GM18858 (cell line): Measurements from ENCODE around the gene CLOCK.
A peak's percentile ranks its signal among the peaks of the same experiment; 100 is the strongest.

Source experiments
- ATAC-seq: cut with Tn5 transposase; IDR thresholded peaks from one replicate; pipeline ENCODE4 v1.9.1; 2021; ENCODE audit not compliant: unreplicated experiment

The CLOCK gene

DNA sequence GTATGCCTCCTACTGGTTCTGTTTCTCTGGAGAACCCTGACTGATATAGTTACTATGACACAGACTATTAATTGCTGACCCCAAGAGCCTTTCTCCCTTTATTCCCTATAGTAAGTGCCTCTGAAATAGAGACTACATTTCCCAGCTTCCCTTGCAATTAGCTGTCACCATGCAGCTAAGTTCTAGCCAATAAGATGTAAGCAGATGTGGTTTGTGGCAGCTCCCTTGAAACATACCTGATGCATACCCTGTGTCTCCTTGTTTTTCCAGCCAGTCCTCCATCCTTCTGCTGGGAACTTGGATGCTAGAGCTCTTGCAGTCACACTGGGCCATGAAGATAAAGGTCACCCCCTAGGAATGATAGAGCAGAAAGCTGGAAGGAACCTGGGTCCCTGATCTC, 160.6 kb downstream of the CLOCK start:
- peak; percentile 81 for ATAC-seq

GRCh38 chr4:55385201-55385649, 161.5 kb downstream of the CLOCK start:
- no peak for ATAC-seq

- ATAC-seq, result no peak
Observed at GRCh38 chr4:55382488-55383003, 164.2 kb downstream of the CLOCK start.

DNA sequence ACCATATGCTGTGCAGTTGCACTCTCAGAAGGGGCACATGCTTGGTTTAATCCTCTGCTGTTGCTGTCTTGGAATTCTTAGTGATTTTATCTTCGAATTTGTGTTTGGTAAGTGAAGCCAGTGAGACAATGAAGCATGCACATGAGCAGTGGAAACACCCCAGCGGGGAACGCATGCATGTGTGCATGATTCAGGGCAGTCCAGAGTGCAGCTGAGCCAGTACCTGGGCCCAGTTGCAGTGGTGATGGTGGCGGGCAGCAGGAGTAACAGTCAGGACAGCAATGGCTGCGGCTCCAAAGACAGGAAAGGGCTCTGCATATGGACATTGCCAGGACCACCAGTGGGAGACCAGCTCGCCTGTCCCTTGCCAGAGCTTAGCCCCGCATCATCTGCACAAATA, 165.2 kb downstream of the CLOCK start:
- ATAC-seq, result no peak

GRCh38 chr4:55380576-55380975, 166.1 kb downstream of the CLOCK start:
- no peak for ATAC-seq

- ATAC-seq, result no peak
Observed at GRCh38 chr4:55378617-55379467, 167.9 kb downstream of the CLOCK start.
